Muscle of back (tissue), 11 donors: ENCODE measurements around the gene SND1. TPM values are rescaled to one million over a fixed set of nuclear protein-coding genes. Genes with fewer than 3 reads are reported as not detected.
A peak's percentile ranks its signal among the peaks of the same experiment; 100 is the strongest.

ENCODE experiments used
- DNase-seq, 3 donors: peaks; one replicate each; pipeline versions ENCODE4 v3.0.0 to v3.0.0-alpha.2; 2013
- polyA plus RNA-seq, 10 donors: library from polyadenylated mRNA; unstranded; fragments of 120-200 nt; gene quantifications; one replicate each; pipeline ENCODE4 v1.2.1, GENCODE V29; 2013; ENCODE audit not compliant: insufficient read length in 10 of 10

SND1 gene
- polyA plus RNA-seq, 10 donors: 79.0 to 120 (median 98.4) TPM

- no peak for DNase-seq
Observed at GRCh38 chr7:127680983-127681382, 29.0 kb downstream of the SND1 start.

GRCh38 chr7:127682140-127682539, 30.1 kb downstream of the SND1 start:
- no peak for DNase-seq

GRCh38 chr7:127683776-127684681, 32.0 kb downstream of the SND1 start:
- no peak for DNase-seq

- DNase-seq: no peak
Observed at GRCh38 chr7:127689194-127689772, 37.3 kb downstream of the SND1 start.

GRCh38 chr7:127690337-127690736, 38.3 kb downstream of the SND1 start:
- DNase-seq: no peak

GRCh38 chr7:127690806-127691205, 38.8 kb downstream of the SND1 start:
- no peak for DNase-seq

- no peak for DNase-seq
Observed at GRCh38 chr7:127692200-127692599, 40.2 kb downstream of the SND1 start.

- DNase-seq: no peak
Observed at GRCh38 chr7:127699853-127700252, 47.9 kb downstream of the SND1 start.

GRCh38 chr7:127702052-127702652, 50.2 kb downstream of the SND1 start:
- DNase-seq: no peak

- no peak for DNase-seq
Observed at GRCh38 chr7:127702938-127703337, 50.9 kb downstream of the SND1 start.

GRCh38 chr7:127704211-127704610, 52.2 kb downstream of the SND1 start:
- DNase-seq: no peak

GRCh38 chr7:127705461-127705959, 53.5 kb downstream of the SND1 start:
- no peak for DNase-seq

GRCh38 chr7:127706766-127707165, 54.8 kb downstream of the SND1 start:
- no peak for DNase-seq

GRCh38 chr7:127708201-127708600, 56.2 kb downstream of the SND1 start:
- no peak for DNase-seq

- DNase-seq: peak; percentile 74 to 87 (median 78)
Observed at GRCh38 chr7:127708788-127709187, 56.8 kb downstream of the SND1 start.

- DNase-seq: no peak
Observed at GRCh38 chr7:127710635-127711034, 58.6 kb downstream of the SND1 start.

GRCh38 chr7:127711872-127712271, 59.9 kb downstream of the SND1 start:
- no peak for DNase-seq

- DNase-seq: no peak
Observed at GRCh38 chr7:127713006-127713405, 61.0 kb downstream of the SND1 start.

- DNase-seq: no peak
Observed at GRCh38 chr7:127713758-127714157, 61.8 kb downstream of the SND1 start.

- no peak for DNase-seq
Observed at GRCh38 chr7:127715272-127715671, 63.3 kb downstream of the SND1 start.

- no peak for DNase-seq
Observed at GRCh38 chr7:127715901-127716300, 63.9 kb downstream of the SND1 start.

GRCh38 chr7:127717502-127718339, 65.7 kb downstream of the SND1 start:
- DNase-seq: no peak
